DMS 273 (cell line): Measurements from ENCODE around the gene CDC42BPG.

Source experiments
- DNase-seq: peaks from one replicate; lab custom pipeline; 2025; ENCODE audit not compliant: unreplicated experiment; lab: John Stamatoyannopoulos, UW

CDC42BPG gene, protein sequence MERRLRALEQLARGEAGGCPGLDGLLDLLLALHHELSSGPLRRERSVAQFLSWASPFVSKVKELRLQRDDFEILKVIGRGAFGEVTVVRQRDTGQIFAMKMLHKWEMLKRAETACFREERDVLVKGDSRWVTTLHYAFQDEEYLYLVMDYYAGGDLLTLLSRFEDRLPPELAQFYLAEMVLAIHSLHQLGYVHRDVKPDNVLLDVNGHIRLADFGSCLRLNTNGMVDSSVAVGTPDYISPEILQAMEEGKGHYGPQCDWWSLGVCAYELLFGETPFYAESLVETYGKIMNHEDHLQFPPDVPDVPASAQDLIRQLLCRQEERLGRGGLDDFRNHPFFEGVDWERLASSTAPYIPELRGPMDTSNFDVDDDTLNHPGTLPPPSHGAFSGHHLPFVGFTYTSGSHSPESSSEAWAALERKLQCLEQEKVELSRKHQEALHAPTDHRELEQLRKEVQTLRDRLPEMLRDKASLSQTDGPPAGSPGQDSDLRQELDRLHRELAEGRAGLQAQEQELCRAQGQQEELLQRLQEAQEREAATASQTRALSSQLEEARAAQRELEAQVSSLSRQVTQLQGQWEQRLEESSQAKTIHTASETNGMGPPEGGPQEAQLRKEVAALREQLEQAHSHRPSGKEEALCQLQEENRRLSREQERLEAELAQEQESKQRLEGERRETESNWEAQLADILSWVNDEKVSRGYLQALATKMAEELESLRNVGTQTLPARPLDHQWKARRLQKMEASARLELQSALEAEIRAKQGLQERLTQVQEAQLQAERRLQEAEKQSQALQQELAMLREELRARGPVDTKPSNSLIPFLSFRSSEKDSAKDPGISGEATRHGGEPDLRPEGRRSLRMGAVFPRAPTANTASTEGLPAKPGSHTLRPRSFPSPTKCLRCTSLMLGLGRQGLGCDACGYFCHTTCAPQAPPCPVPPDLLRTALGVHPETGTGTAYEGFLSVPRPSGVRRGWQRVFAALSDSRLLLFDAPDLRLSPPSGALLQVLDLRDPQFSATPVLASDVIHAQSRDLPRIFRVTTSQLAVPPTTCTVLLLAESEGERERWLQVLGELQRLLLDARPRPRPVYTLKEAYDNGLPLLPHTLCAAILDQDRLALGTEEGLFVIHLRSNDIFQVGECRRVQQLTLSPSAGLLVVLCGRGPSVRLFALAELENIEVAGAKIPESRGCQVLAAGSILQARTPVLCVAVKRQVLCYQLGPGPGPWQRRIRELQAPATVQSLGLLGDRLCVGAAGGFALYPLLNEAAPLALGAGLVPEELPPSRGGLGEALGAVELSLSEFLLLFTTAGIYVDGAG (N-terminal part only)

DNA sequence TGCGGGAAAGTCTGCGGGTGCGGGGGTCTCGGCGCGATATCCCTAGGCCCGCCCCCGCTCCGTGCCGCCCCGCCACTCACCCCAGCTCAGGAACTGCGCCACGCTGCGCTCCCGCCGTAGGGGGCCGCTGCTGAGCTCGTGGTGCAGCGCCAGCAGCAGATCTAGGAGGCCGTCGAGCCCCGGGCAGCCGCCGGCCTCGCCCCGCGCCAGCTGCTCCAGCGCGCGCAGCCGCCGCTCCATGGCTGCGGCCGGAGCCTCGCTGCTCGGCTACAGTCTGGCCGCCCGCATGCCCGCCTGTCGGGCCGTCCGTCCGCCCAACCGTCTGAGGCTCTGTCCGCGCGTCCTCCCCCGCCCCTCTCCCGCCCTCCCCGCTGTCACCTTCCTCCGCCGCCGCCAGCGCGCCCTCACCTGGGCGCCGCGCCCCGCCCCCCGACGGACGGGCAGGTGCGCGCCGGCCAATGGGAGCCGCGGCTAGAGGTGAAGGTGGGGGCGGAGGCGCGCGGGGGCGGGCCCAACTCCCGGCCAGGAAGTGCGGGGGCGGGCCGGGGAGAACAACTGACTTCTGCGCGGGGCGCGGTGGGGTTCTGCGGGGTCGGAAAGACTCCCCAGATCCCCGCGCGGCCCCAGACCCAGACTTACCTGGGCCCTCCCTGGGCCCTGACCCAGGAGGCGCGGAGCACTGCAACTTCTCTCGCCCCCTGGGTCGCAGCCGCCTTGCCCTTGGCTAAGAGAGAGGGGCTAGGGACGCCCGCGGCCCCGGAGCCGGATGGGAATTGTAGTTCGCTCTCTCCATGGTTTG lies at the start of gene CDC42BPG:
Gene CDC42BPG (minus strand): TSS at position 324 of the 799 bp plus-strand sequence. CDS start 84 bp downstream, at position 240.
- DNase-seq: peak; percentile 85

DNA sequence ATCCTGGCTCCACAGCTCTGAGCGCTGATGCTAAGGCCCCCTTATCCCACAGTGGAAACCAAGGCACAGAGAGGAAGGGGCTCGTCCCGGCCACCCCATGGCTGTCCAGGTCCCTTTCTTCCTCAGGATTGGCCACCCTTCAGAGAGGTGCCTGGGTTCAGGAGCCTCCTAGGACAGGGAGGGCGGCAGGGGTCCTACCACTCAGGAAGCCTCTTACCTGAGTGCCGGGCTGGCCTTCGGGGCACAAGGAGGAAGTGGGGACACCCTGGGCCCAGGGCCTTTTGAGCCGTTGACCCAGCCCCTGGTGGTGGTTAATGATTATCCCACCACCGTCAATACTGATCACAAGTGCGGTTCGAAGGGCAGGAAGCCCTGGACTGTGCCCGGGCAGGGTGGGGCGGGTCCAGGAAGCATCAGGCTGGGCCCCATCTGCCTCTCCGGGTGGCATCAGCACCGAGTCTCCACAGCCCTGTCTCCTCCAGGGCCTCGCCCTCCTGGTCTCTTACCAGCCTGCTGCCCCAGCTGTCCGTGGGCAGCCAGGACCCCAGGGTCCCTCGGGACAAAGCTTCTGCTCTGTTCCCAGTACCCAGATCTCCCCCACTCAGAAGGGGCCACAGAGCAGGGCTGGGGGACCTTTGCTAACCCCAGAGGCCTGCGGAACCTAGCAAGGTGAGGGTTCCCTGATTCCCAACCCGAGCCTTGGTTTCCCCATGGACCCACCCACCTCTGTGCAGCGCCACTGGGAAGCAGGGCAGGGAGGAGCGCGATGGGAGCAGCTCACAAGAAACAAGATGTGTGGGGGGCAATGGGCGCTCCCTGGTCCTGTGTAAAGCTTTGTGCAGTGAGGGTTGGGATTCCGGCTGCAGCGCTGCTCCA lies 49.0 kb upstream of the CDC42BPG start:
- no peak for DNase-seq

DNA sequence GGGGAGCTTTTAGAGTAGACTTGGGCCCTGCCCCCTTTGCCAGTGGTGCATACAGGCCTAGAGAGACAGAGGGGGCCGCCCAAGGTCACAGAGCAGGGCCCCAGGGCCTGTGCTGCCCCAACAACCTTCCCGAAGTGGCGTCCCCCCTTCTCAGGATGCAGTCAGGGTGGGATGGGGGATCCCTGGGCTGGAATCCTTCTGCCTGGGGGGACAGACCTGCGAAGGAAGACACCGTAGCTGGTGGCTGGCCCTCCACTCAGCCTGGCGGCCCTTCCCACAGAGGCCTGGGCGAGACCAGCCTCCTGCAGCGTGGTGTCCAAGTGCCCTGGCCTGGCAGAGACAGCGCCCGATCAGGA lies 48.4 kb upstream of the CDC42BPG start:
- DNase-seq: no peak

DNA sequence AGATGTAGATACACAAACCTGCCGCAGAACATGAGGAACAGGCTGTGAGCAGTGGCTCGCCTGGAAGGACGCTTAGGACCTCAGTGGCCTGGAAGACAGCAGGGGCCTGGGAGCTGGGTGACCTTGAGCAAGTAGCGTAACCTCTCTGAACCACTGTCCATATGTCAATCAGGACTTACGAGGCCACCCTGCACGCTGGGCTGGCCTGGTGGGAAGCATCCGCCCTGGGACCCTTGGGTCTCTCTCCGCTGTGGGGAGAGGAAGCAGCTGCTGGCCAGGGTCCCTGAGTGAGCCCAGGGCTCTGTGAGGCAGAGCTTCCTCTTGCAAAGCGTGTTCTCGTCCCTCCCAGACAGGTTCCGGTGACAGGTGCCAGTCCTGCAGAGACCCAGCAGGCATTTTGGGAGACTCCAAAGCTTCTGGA lies 48.0 kb upstream of the CDC42BPG start:
- no peak for DNase-seq

DNA sequence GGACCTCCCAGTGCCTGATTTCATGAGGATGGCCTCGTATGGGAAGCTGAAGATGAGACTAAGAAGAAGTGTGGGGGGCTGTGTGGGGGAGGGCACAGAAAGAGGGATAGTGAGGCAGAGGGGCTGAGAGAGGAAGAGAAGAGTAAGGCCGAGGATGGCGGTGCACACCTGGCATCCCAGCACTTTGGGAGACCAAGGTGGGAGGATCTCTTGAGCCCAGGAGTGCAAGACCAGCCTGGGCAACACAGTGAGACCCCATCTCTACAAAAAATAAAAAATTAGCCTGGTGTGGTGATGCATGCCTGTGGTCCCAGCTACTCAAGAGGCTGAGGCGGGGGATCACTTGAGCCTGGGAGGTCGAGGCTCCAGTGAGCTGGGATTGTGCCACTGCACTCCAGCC lies 47.4 kb upstream of the CDC42BPG start:
- no peak for DNase-seq

DNA sequence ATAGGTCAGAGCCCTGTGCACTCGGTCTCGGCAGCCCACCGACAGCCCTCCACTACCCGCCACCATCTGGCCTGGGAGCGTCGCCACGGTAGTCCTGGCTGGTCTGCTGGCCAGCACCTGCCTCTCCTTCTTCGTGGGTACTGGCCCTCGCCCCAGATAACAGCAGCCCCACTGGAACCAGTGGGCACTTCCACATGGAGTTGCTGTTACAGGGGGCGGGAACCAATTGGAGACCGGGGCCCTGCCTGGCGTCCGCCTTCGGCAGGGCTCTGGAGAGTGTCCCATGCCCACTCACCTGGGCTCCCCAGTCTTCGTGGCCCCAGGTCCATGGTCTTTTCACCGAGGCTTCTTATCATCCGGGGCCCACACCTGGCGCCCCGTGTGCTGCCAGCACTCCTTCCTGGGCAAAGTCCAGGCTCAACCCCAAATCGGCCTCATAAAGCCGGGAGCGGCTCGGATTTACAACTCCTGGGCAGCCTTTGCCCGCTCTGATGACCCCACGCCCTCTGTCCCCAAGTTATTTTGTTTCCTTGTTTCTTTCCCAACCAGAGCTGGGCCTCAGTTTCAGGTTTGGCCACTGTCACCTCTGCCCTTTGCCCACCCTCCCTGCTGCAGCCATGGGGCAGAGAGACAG lies 46.9 kb upstream of the CDC42BPG start:
- DNase-seq: no peak

DNA sequence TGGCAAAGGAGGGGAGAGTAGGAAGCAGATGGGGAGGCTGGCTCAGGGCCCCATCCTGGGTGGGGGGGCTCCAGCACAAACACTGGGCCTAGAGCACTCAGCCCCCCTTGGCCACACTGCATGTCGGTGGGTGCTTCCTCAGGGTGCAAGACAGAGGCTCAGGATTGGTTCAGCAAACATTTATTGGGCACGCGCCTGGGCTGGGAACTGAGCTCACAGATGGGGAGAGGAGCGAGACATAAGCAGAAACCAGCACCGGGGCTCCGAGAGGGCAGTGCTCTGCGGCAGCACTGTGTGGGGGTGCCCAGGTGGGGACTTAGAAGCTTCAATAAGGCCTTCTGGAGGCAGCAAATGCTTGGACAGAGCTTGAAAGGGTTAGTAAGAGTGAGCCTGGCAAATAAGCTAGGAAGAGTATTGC lies 46.1 kb upstream of the CDC42BPG start:
- DNase-seq: peak; percentile 67

DNA sequence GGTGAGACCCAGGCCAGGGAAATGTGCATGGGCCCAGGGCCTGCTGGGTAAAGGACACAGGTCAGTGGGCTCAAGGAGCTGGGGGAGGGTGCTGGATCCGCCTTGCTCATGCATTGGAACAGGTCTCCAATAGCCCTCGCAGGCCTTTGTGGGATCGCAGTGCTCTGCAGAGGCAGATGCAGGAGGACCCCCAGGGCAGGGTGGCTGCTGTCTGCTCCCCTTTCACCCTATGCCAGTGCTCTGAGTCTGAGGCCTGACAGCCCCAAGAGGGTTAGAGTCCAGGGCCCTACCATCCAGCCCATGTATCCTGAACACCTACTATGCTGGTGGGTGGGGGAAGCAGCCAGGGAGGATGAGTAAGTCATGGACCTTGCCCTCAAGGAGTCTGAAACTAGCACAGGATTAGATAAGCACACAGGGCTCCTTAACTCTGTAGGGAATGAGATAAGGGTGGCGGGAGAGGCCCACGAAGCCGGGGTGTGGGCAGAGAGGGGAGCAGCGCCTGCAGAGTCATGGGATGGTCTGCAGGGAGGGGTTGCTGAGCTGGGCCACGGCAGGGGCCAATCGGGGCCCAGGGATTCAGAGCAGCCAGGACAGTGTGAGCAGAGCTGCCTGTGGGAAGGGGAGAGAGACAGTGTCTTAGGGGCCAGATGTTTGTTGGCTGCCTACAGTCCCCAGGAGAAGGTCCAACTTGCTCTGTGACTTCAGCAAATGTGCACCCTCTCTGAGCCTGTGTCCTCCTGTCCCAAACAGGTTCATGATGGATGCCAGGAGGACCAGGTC lies 44.5 kb upstream of the CDC42BPG start:
- no peak for DNase-seq

DNA sequence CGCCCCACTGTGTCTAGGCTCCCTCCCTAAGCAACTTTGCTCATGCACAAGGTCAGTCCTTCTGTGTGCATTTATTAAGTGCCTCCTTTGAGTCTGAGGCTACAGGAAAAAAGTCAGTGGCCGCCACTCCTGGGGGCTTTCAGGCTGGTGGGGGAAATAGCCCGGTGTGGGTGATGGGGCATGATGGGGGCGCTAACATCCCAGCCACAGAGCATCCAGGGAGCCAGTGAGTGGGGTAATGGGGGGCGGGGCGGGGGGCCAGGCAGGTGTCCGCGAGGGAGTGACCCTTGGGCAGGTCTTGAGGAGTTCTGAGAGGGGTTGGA lies 43.9 kb upstream of the CDC42BPG start:
- DNase-seq: no peak

DNA sequence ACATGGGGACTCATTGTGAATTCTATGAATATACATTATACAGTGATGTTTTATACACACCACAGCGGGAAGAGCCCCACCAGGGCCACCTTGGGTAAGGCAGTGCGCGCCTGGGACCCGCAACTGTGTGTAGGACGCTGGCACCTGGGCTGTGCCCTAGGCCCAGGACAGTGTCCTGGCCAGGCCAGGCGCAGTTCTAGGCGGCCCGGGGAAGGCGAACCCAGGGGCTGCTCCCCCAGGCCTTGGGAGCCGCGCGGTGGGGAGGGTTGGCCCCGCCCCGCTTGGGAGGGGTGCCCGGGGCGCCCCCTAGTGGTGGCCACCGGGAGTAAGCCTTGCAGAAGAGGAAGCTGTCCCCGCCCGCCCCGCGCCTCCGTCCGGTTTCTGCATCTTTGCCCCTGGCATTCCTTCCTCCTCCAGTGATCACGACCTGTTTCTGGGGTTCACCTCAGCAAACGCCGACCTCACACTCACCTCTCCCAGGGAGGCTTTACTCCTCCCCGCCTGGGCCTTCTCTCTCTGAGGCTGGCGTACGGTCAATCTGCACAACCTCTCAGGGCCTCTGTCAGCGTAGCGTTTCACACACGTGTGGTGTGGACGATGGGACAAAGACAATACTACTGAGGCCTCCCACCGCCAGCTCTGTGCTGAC lies 43.4 kb upstream of the CDC42BPG start:
- peak; percentile 84 for DNase-seq

DNA sequence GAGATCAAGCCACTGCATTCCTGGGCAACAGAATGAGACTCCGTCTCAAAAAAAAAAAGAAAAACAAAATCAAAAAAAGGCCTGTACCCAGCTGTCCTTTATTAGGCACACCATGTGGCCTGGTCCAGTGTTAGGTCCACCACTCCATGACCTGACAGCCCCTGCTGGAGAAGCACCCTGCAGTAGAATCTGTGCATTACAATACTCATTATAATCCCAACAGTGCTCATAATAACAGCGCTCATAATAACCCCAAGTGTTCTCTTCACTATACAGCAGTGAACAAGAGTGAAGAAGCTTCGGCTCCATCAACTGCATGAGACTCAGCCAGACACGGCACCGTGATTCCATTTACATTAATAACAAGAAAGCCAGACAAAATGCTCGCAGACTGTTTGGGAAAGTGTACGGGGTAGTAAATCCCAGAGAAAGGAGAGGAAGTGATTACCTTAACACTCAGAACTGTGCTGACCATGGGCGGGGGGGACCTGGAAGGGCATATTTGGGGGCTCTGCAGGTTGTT lies 42.8 kb upstream of the CDC42BPG start:
- no peak for DNase-seq

DNA sequence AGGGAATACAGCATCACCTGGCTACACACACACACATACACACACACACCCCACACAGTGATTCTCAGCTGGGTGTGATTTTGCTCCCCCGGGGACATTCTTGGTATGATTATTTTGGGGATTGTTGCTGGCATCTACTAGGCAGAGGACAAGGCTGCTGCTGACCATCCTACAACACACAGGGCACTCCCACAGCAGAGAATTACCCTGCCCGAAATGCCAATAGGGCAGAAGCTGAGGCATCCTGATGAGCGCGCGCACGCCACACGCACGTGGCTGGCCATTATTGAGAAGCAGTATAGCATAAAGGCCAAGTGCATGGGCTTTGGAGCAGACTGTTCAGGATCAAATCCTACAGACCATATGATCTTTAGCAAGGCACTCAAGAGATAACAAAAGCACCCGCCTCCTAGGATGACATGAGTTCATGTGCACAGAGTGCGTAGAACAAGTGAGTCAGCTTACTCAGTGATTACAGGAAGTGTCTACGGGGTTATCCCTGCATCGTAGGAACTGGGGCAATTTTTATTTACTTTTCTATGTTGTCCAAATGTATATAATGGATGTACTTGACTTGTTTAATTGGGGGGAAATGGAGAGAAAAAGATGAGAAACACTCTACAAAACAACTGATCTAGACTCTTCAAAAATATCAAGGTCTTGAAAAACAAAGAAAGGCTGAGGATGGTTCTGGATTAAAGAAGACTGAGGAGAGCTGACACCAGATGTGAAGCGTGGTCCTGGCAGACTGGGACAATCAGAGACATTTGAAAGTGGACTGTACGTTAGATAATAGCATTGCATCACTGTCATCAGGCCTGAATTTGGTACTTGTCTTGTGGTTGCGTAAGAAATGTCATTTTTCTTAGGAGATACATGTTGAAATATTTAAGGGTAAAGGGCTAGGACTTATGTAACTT lies 41.2 kb upstream of the CDC42BPG start:
- DNase-seq: no peak

DNA sequence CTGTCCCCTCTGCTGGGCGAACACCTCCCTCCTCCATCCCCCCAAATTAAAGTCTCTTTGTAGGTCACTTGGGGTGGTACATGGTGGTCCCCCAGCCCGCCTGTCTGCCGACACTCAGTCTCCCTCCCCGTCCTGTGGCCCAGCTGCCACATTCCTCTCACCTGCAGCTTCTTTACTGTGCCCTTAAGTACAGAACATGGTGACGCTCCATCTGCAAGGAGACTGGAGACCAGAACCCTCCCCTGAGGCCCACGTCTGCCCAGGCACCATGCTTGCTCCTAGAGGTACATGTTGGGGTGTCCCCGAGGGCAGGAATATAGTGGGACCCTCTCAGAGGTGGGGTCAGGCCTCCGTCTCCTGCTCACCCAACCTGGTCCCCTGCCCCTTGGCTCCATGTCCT lies 39.6 kb upstream of the CDC42BPG start:
- DNase-seq: no peak

DNA sequence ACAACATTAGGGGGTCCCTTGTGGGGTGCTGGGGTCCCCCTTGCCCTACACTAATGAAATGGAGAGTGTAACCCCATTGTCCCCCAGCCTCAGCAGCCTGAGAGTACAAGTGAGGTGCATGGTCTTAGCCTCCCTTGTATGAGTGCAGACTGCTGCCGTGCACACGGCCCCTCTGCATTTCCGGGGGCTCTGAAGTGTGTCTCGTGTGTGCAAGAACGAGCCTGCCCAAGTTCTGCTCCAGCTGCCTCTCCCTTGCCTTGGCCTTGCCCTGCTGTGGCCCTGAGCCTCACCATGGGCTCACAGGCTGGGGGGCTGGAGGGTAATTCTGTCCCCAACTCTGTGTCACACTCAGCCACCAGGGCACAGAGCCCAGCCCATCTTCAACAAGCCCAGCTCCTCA lies 39.1 kb upstream of the CDC42BPG start:
- no peak for DNase-seq

DNA sequence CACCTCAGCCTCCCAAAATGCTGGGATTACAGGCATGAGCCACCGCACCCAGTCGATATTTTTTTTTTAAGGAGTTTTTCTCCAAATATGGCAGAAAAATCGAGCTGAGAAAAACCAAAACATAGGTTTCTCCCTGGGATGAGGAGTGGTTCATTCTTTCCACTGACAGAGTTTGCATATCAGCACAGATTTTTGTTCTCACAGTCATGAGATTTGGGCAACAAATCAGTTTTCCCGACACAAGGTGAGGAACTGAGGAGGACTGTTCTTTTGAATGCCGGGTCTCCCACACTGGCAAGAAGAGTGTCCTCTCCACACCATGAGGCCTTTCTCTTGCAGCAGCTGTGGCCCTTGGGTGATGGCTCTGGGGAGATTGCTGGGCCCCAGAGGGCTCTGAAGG lies 37.8 kb upstream of the CDC42BPG start:
- DNase-seq: no peak

DNA sequence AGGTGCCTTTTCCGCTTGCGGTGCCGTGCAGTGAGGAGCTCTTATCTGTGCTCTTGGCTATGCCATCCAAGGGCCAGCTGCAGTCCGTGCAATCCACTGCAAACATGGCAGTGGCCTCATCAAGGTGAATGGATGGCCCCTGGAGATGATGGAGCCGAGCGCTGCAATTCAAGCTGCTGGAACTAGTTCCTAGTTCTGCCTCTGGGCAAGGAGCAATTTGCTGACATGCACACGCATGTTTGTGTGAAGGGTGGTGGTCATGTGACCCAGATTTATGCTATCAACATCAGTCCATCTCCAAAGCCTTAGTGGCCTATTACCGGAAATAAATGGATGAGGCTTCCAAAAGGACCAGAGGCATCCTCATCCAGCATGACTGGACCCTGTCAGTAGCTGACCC lies 37.0 kb upstream of the CDC42BPG start:
- DNase-seq: no peak
